Kidney (tissue), 14 donors: Measurements from ENCODE around the gene CNOT4. TPM values are rescaled to one million over a fixed set of nuclear protein-coding genes. Genes with fewer than 3 reads are reported as not detected.

ENCODE experiments used
- DNase-seq, 5 donors: peaks; one replicate each; pipeline ENCODE4 v3.0.0-alpha.2; 2013 to 2020
- FAIRE-seq: peaks from 2 replicates; lab custom pipeline; 2012; peaks lifted over from hg19 to GRCh38; lab: Jason Lieb, UNC
- H3K27ac ChIP-seq, 2 donors: one replicate each; pipeline ENCODE4 v1.7.0; 2013; ENCODE audit warnings: low read depth in 2 of 2, low read length in 2 of 2, inconsistent platforms in 1 of 2
- H3K27me3 ChIP-seq: one replicate; pipeline ENCODE4 v1.7.1; 2013; ENCODE audit warnings: low read length, inconsistent platforms; ENCODE audit not compliant: control insufficient read depth, insufficient read depth
- H3K36me3 ChIP-seq, 3 donors: one replicate each; pipeline versions ENCODE4 v1.7.0 to v1.7.1; 2013; ENCODE audit warnings: low read length in 3 of 3, control low read depth in 1 of 3, inconsistent platforms in 1 of 3; ENCODE audit not compliant: insufficient read depth in 3 of 3, control insufficient read depth in 2 of 3
- H3K4me1 ChIP-seq, 3 donors: one replicate each; pipeline versions ENCODE4 v1.7.0 to v1.7.1; 2013; ENCODE audit warnings: low read length in 3 of 3, inconsistent platforms in 1 of 3, low read depth in 1 of 3; ENCODE audit not compliant: control insufficient read depth in 2 of 3, insufficient read depth in 2 of 3
- H3K4me3 ChIP-seq, 3 donors: one replicate each; pipeline versions ENCODE4 v1.7.0 to v1.8.1; 2013; ENCODE audit warnings: low read length in 3 of 3, control low read depth in 1 of 3, inconsistent platforms in 1 of 3
- H3K9ac ChIP-seq, 3 donors: one replicate each; pipeline versions ENCODE4 v1.7.0 to v1.7.1; 2013; ENCODE audit warnings: low read length in 3 of 3, control low read depth in 1 of 3, inconsistent platforms in 1 of 3
- H3K9me3 ChIP-seq, 3 donors: one replicate each; pipeline versions ENCODE4 v1.7.0 to v1.7.1; 2013; ENCODE audit warnings: low read length in 3 of 3, control low read depth in 1 of 3, inconsistent platforms in 1 of 3; ENCODE audit not compliant: control insufficient read depth in 2 of 3, insufficient read depth in 1 of 3
- intact Hi-C: fragments of 100-400 bp; cut with DNase I; formaldehyde crosslinking; loops from one replicate; pipeline ENCODE4 v1.11.1; 2022
- polyA plus RNA-seq: library from polyadenylated mRNA; stranded (reverse); fragments of 350-450 nt; fragmentation: Illumina TruSeq; extraction: RNeasy Lipid Tissue Mini Kit (QIAGEN cat#74804); gene quantifications from one replicate; pipeline ENCODE4 v1.2.3, GENCODE V29; 2014; ENCODE audit warnings: low read depth, low replicate concordance; ENCODE audit not compliant: insufficient read depth
- total RNA-seq: library from RNA; stranded (reverse); fragmentation: NEBNext Ultra II Directional; extraction: Animal tissue kit (Norgen Biotek cat#: 25700); gene quantifications from one replicate; pipeline ENCODE4 v1.2.1, GENCODE V29; 2021
- TF ChIP-seq, protein P1 (sequence below): IDR thresholded peaks from 3 replicates; pipeline ENCODE4 v1.5.1; 2012; ENCODE audit warnings: mild to moderate bottlenecking, moderate library complexity, borderline replicate concordance; ENCODE audit not compliant: insufficient read depth; ENCODE audit errors: extremely low read depth
- donor health status: control.
- donor health status: control.
- donor health status: control.
- donor health status: control.
- donor health status: control.
- donor health status: DM: yes; HTN: yes; CAD: no.
- donor health status: Normal renal cell carcinoma (clear cell type).

CNOT4 gene
- total and polyA plus RNA-seq, 2 donors from 2014 or later: 8.4 to 26.2 TPM

DNA sequence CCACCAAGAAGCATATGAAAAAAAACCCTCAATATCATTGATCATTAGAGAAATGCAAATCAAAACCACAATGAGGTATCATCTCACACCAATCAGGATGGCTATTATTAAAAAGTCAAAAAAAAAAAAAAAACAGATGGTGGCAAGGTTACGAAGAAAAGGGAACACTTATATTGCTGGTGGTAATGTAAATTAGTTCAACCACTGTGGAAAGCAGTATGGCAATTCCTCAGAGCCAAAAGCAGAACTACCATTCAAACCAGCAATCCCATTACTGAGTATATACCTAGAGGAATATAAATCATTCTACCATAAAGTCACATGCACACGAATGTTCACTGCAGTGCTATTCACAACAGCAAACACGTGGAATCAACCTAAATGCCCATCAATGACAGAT, 46.0 kb downstream of the CNOT4 start:
- Histone ChIP-seq H3K9ac (no peak overlapping the region), H3K4me1 (no peaks in the 10 kb centered on the region), H3K4me3 (no peak overlapping the region), H3K36me3 (no peaks in the 10 kb centered on the region), H3K27ac (no peak overlapping the region), H3K27me3 (no peaks in the 10 kb centered on the region), H3K9me3 (no peaks in the 10 kb centered on the region)
- FAIRE-seq (no peak), DNase-seq (no peak)
- intact Hi-C loops: no loop called here
- TF ChIP-seq, protein P1, sequence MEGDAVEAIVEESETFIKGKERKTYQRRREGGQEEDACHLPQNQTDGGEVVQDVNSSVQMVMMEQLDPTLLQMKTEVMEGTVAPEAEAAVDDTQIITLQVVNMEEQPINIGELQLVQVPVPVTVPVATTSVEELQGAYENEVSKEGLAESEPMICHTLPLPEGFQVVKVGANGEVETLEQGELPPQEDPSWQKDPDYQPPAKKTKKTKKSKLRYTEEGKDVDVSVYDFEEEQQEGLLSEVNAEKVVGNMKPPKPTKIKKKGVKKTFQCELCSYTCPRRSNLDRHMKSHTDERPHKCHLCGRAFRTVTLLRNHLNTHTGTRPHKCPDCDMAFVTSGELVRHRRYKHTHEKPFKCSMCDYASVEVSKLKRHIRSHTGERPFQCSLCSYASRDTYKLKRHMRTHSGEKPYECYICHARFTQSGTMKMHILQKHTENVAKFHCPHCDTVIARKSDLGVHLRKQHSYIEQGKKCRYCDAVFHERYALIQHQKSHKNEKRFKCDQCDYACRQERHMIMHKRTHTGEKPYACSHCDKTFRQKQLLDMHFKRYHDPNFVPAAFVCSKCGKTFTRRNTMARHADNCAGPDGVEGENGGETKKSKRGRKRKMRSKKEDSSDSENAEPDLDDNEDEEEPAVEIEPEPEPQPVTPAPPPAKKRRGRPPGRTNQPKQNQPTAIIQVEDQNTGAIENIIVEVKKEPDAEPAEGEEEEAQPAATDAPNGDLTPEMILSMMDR: no peak

DNA sequence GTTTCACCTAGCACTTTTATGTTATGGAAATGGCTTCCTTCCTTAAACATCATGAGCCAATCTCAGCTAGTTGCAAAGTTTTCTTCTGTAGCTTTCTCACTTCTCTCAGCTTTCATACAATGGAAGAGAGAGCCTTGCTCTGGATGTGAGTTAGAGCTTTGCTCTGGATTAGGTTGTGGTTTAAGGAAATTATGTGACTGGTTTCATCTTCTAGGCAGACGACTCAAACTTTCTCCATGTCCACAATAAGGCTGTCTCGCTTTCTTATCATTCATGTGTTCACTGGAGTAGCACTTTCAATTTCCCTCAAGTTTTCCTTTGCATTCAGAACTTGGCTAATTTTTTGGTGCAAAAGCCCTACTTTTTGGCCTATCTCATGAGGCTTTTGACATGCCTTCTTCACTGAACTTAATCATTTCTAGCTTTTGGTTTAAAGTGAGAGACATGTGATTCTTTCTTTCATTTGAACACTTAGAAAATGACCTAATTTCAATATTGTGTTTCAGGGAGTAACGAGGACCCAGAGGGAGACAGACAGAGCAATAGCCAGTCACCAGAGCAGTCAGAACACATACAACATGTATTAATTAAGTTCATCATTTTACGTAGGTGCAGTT, 49.8 kb downstream of the CNOT4 start:
- Histone ChIP-seq H3K9me3 (no peaks in the 10 kb centered on the region), H3K27ac (no peak overlapping the region), H3K36me3 (no peaks in the 10 kb centered on the region), H3K27me3 (no peaks in the 10 kb centered on the region), H3K9ac (no peak overlapping the region), H3K4me3 (no peak overlapping the region), H3K4me1 (no peaks in the 10 kb centered on the region)
- FAIRE-seq: no peak
- intact Hi-C loops: no loop called here
- DNase-seq: no peak
- TF ChIP-seq, protein P1: no peak

DNA sequence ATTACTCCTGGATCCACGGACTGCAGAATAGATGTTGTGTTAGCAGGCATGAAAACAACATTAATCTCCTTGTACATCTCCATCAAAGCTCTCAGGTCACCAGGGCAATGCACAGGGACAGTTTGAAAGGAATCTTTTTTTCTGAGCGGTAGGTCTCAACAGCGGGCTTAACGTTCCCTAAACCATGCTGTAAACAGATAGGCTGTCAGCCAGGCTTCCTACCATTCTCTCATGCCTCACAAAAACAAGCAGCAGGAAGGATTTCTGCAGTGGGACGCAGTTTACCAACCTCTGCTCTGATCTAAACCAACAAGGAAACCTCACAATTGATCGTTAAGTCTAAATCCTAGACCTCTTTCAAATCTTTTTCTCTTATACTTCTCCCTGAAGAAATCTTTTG, 50.8 kb downstream of the CNOT4 start:
- Histone ChIP-seq H3K4me3 (no peak overlapping the region), H3K27ac (no peak overlapping the region), H3K4me1 (no peaks in the 10 kb centered on the region), H3K9ac (no peak overlapping the region), H3K9me3 (no peaks in the 10 kb centered on the region), H3K27me3 (no peaks in the 10 kb centered on the region), H3K36me3 (no peaks in the 10 kb centered on the region)
- TF ChIP-seq, protein P1: no peak
- FAIRE-seq: no peak
- intact Hi-C loops: no loop called here
- DNase-seq: no peak

DNA sequence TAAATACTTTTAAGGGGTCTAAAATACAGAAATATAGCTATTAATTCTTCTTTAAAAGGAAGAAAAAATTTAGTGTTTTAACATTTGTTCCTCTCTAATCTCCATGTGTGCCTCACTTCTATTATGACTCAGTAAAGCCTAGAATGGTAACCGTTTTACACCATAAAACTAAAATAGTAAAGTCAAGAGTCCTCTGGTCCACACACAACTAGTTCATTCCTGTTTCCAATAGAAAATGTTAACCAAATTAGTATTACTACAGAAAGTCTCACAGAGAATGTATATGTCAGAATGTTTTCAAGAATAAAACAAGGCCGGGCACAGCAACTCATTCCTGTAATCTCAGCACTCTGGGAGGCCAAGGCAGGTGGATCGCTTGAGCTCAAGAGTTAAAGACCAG, 55.8 kb downstream of the CNOT4 start:
- no peak overlapping the region for H3K9ac ChIP-seq
- no peaks in the 10 kb centered on the region for H3K36me3 ChIP-seq
- TF ChIP-seq, protein P1: no peak
- no peaks in the 10 kb centered on the region for H3K9me3 ChIP-seq
- no peak for DNase-seq
- H3K4me1 ChIP-seq: no peaks in the 10 kb centered on the region
- no peak overlapping the region for H3K4me3 ChIP-seq
- no peak overlapping the region for H3K27ac ChIP-seq
- intact Hi-C loops: no loop called here
- FAIRE-seq: no peak
- H3K27me3 ChIP-seq: no peaks in the 10 kb centered on the region
